COLO829 (cell line): Measurements from ENCODE around the gene BNIP2.
"Not testable (repeated sequence)": the region's sequence is repeated elsewhere in the genome, so short reads cannot be mapped to it uniquely, and the experiment has no call there.

ENCODE experiments used
- DNase-seq: peaks from one replicate; pipeline ENCODE4 v3.0.0; 2012; ENCODE audit warnings: low spot score

The BNIP2 gene, protein sequence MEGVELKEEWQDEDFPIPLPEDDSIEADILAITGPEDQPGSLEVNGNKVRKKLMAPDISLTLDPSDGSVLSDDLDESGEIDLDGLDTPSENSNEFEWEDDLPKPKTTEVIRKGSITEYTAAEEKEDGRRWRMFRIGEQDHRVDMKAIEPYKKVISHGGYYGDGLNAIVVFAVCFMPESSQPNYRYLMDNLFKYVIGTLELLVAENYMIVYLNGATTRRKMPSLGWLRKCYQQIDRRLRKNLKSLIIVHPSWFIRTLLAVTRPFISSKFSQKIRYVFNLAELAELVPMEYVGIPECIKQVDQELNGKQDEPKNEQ

DNA sequence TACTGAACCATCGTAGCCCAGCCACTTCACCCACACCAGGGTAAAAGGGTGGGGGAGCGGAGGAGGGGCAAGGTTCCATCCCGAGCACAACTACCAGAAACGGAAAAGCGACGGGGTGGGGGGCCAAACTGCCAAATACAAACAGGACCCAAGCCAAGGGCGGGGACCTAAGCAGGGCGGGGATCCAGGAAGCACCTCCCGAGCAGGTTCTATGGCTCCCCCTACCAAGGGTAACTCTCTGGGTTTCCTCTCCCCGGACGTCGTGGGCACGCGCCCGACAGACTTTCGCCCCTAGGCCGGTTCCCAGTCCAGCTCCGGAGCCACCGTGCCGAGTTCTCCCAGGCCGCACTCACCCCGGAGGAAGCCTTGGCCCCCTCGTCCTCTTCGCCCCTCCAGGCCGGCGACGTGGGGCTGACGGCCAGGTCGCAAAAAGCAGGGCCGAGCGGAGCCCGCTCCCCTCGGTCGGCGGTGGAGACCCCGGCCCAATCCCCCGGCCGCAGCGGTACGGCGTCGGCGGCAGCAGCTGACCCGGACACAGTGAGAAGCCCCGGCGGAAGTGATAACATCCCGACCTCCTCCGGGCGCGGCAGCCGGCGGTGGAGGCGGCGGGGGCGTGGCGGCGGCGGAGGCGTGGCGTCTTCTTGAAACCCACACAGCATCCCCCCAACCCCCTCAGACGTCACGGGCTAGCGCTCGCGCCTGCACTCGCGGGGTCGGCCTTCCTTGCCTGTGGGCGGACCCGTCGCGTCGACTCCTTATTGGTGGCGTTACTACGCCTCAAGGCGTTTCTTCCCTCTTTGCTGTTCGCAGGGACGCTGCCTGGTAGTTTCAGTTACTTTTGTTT is at the start of gene BNIP2:
BNIP2 (minus strand) TSS at position 539 of the 844 bp plus-strand sequence. CDS start 6,863 bp downstream, outside the sequence.
- DNase-seq: peak; percentile 91

DNA sequence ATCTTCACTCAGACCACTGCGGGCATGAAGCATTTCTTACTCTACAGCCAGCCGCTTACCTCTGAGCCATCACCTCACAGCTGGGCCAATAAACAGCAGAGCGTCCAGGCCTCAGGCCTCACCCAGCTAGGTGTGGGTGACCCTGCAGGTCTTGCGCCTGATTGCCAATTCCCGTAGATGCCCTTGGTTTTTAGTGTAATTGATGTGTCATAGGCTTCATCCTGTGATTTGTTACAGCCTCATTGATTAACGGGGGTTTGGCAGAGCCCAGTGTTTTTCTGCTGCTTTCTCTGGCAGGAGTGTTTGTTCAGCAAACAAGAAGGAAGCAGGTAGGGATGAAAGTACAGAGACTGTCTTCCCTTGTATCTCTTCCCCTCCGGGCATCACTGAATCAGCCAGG is 49.6 kb upstream of the BNIP2 start:
- no peak for DNase-seq

DNA sequence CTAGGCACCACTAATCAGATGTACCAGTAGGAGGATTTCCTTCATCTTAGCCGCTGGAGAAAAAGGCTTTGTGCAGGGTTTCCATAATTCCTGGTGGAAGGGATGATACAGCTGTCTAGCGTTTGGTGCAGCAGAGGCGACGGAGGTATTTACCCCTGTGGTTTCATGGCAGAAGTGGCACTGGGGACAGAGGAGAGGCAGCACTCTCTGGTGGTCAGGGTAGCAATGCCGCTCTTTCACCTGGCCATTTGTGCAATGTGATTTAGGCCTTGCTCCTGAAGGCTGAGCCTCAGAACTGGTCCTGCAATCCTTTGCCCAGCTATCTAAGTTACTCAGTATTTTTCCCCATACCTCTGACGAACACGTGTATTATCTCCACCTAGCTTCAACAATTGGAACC is 47.1 kb upstream of the BNIP2 start:
- DNase-seq: no peak

DNA sequence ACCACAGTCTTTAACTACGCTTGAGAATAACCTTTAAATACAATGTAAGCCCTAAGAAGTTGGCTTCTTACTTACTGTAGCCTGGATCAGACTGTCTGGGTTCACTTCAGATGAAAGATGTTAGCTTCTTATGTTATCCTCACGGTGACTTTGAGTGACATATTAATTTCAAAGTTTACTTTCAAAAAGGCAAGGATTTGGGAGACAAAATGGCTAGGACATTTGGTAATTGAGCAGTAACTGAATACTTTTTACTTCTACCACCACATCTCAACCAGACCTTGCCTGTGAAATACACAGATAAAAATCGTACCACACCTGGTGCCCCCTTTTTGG is 36.0 kb upstream of the BNIP2 start:
- no peak for DNase-seq

DNA sequence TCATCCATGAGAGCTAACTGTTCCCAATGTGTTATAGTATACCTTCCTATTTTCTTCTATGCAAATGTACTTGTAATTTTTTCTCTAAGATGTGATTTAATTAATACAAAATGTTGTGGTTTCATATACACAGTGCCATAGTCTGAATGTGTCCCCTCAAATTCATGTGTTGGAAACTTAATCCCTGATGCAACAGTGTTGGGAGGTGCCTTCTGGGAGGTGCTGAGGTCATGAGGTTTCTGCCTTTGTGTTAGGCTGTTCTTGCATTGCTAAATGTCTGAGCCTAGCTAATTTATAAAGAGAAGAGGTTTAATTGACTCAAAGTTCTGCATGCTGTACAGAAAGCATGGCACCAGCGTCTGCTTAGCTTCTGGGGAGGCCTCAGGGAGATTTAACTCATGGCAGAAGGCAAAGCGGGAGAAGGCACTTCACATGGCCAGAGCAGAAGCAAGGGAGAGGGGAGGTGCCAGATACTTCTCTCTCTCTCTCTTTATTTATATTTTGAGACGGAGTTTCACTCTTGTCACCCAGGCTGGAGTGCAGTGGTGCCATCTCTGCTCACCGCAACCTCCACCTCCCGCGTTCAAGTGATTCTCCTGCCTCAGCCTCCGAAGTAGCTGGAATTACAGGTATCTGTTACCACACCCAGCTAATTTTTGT is 34.7 kb upstream of the BNIP2 start:
- DNase-seq: no peak

DNA sequence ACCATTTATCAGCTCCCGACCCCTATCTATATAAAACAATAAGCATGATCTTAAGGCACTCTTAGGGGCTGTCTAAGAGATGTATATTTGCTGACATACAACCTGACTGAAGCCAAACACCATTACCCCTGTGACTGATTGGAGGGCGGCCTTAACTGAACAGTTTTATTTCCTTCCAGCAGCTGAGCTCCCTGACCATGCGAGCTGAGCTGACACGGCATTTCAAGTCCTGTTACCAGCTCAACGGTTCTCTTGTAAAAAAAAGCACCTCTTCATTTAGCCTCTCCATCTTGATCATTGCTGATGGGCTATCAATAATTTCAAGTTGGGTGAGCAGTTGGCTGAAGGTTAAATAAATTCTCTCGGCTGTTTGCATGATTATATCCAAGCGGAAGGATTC is 33.4 kb upstream of the BNIP2 start:
- no peak for DNase-seq

DNA sequence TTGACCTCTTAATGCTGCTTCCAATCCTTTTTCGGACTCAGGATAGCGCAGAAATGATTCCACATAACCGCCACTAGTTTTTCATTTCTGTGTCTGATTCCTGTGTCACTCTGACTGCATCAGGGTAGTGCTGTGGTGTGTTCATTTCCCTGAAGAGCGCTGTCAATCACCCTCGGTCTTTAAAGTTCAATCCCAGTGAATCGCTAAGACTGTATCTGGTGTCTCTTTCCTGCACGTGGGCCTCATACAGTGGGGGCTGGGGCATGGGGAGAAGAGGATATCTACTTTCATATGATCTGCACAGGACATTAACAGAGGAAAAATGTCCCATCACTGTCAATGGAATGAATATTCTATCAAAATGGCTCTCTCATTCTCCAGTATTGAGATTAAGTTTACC is 32.9 kb upstream of the BNIP2 start:
- no peak for DNase-seq

DNA sequence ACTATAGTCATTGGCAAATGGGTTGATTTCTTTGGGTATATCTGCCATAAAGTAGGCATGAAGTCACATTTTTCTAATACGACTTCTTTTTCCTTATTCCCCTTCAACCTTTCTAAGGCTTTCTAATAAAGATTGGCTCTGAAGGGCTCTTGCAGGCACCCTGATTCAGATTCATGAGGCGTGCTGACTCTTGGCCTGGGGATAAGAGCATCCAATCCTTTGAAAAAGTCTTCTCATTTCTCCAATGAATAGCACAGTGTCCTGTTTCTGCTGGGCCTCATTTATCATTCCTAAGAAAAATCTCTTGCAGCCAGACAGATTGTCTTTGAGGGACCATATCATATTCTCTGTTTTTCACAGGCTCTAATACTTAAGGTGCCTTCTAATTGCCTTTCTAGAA is 32.3 kb upstream of the BNIP2 start:
- DNase-seq: no peak

DNA sequence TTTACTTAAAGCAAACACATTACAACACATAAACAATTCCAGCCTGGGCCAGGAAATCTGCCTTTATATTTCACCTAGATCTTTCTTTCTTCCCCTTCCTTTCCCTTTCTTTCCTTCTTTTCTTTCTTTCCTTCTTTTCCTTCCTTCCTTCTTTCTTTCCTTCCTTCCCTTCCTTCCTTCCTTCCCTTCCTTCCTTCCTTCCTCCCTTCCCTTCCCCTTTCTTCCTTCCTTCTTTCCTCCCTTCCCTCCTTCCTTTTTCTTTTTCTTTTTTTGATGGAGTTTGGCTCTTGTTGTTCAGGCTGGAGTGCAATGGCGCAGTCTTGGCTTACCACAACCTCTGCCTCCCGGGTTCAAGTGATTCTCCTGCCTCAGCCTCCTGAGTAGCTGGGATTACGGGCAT is 24.1 kb upstream of the BNIP2 start:
- no peak for DNase-seq

DNA sequence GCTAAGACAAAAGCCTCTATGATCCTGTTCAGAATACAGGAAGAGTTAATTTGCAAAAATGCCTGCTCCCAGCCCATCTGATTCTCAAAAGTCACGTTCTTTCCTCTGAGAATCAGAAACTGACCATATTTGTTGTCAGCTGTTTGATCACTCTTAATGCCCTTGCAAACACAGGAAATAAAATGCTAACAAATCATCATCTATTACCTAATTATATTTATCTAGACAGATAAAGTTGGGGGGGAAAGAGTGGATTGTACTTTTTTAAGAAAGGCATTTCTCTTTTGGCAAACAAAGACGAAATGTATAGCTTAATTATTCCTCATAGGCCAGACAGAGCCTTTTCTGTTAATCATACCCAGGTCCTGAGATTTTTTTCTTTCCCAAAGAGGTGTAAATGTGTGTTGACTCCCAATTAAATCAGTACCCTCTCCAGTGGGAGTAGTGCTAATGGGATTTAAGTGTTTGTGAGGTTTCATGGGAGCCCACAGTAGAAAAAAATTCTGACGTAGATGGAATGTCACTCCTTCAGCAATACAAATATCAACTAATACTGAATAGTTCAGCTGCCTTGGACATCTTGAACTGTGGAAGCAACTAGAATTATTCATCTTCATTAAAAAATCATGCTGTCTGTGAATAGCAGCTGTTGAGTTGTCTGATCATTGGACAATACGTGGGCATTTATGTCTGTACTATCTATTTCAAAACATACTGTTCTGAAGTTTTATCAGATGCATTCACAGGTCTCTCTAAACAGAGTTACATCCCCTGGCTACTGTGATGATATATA is 22.5 kb upstream of the BNIP2 start:
- DNase-seq: no peak

DNA sequence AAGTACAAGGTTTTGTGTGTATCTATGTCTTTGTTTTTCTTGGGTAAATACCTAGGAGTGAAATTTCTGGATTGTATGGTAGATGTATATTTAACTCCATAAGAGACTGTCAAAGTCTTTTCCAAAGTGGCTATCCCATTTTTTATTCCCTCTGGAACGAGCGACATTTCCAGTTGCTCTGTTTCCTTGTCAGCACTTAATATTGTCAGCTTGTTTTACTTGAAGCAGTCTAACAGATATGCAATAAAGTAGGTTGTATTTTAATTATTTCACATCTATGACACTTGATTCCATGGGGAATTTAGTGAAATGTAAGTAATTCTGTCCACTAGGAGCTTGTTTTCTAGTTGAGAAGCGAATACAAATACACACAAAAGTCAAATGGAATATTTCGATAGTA is 18.5 kb upstream of the BNIP2 start:
- DNase-seq: no peak

DNA sequence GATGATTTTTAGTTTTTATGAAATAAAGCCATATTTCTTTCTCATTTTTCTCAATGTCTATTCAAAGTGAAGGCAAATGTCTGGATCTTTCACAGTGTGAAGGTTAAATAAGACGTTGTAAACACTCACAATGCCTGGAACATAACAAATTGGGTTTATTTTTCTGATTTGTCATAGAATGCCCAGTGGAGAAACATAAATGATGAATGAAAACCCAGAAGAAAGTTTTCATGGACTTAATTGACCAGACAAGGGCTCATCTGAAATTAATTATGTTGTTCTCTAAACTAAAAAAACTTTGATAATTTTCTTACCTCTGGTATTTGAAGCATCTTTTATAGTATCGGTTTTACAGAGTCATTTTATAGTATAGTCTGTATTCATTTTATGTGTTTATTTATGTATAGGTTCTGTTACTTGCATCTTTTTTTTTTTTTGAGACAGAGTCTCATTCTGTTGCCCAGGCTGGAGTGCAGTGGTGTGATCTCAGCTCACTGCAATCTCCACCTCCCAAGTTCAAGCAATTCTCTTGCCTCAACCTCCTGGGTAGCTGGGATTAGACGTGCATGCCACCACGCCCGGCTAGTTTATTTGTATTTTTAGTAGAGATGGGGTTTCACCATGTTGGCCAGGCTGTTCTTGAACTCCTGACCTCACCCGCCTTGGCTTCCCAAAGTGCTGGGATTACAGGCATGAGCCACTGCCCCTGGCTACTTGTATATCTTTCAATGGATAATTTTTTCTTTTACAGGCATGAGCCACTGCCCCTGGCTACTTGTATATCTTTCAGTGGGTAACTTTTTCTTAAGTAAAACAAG is 15.1 kb upstream of the BNIP2 start:
- DNase-seq: no peak

DNA sequence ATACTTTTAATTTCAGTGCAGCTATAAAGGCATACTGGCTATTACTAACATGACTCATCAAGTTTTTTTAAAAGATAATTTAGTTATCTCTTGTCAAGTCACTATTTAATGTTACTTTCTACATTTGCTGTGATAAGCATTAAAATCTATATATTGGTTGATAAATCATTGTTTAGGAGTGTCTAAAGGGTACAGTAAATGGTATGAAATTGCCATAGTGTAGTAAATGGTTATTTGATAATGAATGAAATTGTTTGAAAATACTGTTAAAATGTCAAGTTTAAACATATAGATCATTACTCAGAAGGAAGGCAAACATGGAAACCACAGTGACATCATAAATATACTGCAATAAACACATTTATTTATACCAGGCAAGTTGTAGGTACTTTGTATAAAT is 13.2 kb upstream of the BNIP2 start:
- DNase-seq: no peak

DNA sequence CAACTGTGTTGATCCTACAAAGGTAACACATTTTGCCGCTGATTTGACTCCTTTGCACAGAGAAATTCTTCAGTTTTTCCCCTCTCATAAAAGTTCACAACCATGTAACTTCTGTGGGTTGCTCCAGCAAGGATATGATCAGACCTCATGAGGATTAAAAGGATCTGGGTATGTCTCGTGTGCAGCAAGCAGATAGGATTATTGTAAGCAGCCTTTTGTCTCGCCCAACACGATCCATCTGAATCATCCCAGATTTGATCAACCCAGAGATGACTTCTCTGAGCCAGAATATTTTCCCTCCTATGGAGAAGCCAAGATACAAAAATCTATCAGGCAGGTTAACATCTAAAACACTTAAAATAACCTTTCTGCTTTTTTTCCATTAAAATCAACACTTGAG is 12.8 kb upstream of the BNIP2 start:
- no peak for DNase-seq

DNA sequence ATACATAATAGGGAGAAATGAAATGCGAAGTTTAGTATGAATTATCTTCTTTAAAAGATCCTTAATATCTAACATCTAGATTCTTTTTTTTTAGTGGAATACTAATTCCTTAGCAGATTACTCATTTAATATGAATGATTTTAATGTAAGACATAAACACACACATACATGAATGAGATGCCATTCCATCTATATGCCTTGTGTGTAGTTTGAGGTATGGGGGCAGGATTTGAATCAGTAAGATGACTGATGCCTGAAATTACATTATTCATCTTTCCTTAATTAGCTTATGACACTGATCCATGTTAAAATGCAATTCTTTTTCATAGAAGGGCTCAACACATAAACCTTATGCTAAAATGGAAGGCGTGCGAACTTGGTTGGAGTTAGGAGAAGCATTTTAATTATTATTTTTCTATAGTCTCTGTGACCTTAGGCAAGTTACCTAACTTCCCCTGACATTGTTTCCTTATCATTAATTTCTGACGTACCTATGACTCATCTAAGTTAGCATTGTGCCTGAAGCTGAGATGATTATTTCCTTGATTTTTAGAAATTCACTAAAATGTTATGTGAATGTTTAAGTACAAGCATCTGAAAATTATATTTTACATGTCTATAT is 10.8 kb upstream of the BNIP2 start:
- DNase-seq: no peak

DNA sequence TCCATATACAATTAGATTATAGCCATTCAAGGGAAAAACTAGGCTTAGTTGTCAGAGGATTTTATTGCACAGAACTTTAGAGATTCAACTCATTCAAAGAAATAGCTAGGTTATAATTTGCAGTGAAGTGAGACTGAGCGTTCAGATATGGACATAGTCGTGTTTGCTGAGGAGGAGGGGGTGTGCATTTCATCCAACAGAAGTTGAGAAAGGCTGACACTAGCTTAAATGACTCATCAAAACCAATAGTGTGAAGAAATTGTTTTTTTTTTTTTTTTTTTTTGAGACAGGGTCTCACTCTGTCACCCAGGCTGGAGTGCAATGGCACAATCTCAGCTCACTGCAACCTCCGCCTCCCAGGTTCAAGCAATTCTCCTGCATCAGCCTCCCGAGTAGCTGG is 8.9 kb upstream of the BNIP2 start:
- DNase-seq: not testable (repeated sequence)

DNA sequence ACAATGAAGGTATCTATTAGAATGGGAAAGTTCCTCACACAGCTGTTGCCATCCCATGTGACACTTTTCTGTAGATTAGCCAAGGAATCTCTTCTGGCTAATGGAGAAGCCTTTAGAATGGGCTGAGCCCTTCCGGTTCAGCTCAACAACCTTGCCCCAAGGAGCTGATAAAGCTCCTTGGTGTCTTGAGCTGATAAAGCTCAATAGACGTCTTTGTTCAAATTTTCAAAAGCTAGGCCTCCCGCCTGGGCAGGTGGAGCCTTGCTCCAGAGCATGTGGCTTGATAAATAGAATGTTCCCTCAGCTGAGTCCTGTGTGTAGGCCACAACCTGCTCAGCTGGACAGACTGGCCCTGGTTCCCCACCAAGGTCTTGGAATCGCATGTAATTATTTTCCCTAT is 7.2 kb upstream of the BNIP2 start:
- DNase-seq: no peak

DNA sequence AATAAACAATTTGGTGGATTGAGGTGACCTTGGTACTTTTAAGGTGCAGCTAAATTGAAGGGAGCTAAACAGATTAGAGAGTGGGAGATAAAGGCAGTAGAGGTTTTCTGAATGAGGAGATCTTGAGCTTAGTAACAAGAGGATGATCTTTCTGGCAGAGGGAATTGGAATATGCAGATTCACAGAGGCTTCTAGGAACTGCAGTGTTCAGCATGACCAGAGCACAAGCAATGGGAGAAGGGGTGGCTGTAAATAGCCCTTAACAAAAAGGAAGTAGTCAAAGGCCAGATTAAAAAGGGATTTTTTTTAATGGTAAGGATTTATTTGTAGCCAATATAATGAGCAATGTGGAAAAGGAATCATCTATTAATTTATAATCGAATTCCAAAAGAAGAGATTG is 5.7 kb upstream of the BNIP2 start:
- DNase-seq: no peak

DNA sequence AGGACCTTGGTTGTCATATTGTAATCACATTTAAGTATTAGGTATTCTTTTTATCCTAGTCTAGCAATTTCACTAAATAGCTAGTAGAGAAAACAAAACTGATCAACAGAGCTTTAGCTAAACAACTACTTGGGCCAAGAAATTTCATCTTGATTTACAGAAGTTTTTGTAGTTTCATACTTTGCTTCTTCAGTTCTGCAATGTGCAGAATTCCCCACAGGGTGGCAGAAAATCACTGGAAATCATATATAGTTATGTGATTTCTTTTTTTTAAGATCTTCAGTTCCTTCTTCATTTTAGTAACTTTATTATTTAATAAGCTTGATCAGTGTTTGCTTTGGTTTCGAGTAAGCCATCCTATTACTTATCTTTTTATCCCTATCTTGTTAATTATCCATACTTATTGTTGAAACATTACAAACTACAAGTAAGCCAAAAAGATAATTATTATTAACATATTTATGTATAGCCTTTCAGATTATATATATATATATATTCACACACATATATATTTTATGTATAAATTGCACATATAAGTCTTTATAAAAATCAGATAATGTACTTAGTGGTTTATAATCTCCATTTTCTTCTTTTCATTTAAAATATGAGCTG is 2.2 kb upstream of the BNIP2 start:
- DNase-seq: no peak

DNA sequence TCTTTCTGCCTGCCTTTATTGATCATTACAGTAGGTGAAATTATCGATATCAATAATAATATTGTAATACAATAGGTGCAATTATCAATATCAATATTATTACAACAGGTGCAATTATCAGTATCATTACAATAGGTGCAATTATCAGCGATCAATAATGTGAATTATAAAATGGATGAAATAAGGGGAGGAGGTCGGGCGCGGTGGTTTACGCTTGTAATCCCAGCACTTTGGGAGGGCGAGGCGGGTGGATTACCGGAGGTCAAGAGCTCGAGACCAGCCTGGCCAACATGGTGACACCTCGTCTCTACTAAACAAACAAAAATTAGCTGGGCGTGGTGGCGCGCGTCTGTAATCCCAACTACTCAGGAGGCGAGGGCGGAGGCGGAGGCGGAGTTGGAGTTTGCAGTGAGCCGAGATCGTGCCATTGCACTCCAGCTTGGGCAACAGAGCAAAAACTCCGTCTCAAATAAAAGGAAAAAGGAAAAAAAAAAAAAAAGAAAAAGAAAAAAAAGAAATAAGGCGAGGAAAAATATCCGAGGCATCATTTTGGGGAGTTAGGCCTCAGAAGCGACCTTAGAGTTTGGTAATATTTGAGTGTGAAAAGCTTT is 611 bp upstream of the BNIP2 start:
- no peak for DNase-seq
